Hematopoietic multipotent progenitor cell treated with erythropoietin and hydrocortisone succinate and interleukin-3 and kit ligand, for 8 days (in vitro differentiated cells): ENCODE data around the gene TULP1.
"Not testable (repeated sequence)": the region's sequence is repeated elsewhere in the genome, so short reads cannot be mapped to it uniquely, and the experiment has no call there.

Source experiments
- DNase-seq: peaks from one replicate; pipeline ENCODE4 v3.0.0-alpha.2; 2015

TULP1 gene

DNA sequence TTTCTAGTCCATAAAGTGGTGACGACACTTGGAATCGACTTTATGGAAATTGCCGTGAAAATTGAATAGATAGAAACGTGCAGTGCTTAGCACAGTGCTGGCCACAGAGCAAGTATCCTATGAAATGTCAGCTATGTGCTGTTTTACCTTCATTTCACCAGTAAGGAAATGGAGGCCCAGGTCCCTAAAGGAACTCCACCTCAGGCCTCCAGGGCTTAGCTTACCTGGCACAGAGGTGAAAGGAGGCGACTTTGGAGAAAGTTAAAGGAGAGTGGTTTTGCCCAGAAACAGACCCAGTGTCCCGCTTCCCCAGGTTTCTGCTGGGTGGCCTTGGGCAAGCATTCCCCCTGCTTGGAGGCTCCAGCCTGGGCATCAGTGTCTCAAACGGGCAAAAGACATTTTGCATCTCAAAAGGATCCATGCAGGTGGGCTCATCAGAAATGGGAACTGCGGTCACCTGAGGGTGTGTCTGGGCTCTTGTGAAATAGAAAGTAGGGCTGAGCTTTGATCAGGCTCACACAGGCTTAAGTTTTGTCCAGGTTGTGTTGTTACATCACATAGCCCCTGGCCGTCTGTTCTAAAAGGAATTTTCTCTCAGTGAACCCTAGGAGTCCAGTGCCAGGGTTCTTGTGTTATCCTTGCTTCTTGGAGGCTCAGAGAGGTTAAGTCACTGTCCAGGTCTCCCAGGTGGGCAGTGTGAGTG is 6.8 kb upstream of the TULP1 start:
- no peak for DNase-seq

DNA sequence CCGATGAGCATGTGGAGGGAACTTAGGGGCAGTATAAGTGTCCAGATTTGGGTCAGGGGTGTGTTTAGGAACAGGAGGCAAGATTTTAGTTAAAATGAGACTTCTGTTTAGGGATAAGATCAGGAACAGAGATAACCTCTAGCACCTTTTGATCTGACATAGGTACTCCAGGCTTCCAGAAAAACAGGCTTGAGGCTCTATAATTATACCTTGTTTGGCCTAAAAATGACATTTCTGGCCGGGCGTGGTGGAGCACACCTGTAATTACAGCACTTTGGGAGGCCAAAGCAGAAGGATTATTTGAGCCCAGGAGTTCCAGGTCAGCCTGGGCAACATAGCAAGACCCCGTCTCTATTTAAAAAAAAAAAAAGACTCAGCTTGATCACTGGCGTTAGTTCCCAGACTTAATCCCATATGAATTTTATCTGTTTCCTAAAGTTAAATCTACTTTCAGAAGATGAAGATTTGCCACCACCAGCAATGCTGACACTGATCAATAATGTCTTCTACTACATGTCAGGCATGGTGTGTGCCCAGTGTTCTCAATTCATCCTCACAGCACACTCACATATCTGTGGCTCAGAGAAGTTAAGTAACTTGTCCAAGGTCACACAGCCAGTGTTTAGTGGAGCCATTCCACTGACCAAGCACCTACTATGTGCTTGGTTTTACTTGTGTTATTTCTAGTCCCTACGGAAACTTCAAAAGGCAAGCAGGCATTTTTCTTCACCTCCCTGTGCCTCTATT is 6.0 kb upstream of the TULP1 start:
- DNase-seq: no peak

- DNase-seq: not testable (repeated sequence)
Measured at GRCh38 chr6:35517978-35518377, 5.3 kb upstream of the TULP1 start.

DNA sequence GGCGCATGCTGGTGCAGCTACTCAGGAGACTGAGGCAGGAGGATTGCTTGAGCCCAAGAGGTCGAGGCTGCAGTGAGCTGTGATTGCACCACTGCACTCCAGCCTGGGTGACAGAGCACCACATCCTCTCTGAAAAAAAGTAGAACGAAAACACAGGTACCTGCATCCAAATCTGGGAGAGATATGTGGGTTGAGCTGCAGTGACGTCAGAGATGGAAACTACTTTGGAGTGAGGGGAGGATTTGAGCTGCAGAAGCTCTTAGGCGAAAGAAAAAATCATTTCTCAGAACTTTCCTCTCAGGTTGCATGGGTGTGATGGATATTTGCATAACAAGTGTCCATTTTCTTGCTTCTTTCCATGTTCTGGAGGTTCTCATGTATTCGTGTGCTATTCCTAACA is 4.0 kb upstream of the TULP1 start:
- no peak for DNase-seq

- not testable (repeated sequence) for DNase-seq
Measured at GRCh38 chr6:35515939-35516338, 3.2 kb upstream of the TULP1 start.

- no peak for DNase-seq
Measured at GRCh38 chr6:35514587-35514986, 1.9 kb upstream of the TULP1 start.

- DNase-seq: no peak
Measured at GRCh38 chr6:35512006-35512405, 690 bp downstream of the TULP1 start.

DNA sequence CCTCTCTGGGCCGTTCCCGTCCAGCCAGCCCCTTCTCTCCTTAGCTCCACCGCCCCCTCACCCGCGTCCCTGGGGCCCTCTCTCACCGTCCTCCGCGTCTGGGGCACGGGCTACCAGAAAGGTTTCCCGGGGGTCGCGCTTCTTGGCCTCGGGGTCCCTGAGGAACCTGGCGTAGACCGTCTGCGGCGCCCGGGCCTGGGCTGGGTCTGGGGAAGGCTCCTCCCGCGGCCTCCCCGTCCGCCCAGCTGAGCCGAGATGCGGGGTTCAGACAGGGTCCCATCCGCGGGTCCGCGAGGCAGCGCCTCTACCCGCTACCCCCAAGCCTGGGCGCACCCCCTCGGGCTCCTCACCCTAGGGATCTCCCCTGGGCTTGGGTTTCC is 1.1 kb downstream of the TULP1 start:
- no peak for DNase-seq

GRCh38 chr6:35510916-35511561 is 1.7 kb downstream of the TULP1 start:
- peak; percentile 59 for DNase-seq

DNA sequence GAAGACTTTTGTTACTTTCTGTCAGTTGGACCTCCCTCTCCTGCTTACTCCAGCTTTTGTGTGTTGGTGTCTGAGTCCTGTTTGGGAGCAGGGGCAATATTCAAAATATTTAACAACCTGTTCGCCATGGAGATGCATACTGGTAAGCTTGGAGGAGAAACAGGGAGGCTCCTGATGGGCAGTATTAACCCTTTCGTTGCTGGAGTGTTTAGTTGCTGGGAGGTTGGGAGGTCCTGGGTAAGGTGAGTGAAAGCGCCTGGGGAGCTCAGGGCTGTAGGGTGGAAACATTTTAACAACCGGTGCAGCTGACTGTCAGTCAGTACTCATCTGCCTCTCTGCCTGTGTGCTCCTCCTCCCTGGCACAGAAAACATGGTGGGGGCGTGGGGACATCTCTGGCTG is 4.2 kb downstream of the TULP1 start:
- no peak for DNase-seq

DNA sequence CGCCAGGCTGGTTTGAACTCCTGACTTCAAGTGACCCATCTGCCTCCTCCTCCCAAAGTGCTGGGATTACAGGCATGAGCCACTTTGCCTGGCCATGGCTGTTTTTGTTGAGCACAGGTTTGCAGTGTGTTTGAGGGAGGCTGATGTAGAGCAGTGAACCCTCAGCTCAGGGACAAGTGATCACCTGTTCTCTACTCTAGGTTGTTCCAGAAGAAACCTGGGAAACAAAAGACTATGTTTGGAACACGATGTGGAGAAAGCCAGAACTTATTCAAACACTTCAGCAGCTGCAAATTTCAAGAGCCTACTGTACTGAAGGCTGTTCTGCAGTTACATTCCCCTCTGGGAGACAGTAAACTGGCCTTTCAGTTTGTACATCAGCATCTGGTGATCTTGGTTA is 4.7 kb downstream of the TULP1 start:
- DNase-seq: no peak

DNA sequence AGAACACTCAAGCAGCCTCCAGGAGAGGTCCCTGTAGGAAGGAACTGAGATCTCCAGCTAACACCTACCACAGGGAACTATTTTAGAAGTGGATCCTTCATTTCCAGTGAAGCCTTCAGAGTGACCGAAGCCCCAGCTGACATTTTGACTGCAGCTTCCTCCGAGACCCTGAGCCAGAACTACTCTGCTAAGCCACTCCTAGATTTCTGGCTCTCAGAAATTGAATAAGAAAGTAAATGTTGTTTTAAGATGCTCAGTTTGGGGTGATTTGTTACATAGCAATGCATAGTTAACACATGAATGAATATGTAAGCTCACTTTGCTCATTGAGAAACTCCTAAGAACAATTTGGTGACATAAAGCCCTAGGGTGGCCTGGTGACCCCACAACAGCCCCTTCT is 5.5 kb downstream of the TULP1 start:
- DNase-seq: no peak

DNA sequence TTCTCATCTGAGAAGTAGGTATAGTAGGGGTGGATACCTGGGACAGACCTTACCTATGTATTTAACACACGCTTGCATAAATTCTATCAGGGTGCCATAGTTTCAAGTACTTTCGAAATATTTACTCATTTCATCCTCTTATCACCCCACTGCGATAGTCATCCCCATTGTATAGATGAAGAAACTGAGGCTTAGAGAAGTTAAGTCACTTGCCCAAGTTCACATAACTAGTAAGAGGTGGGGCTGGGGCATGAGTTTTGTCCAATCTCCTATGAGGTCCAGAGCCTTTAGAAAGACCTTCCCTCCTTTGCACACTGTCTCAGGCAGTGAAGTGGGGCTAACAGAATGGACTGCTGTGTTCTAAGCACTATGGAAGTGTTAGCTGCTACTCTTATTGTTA is 6.2 kb downstream of the TULP1 start:
- DNase-seq: no peak

DNA sequence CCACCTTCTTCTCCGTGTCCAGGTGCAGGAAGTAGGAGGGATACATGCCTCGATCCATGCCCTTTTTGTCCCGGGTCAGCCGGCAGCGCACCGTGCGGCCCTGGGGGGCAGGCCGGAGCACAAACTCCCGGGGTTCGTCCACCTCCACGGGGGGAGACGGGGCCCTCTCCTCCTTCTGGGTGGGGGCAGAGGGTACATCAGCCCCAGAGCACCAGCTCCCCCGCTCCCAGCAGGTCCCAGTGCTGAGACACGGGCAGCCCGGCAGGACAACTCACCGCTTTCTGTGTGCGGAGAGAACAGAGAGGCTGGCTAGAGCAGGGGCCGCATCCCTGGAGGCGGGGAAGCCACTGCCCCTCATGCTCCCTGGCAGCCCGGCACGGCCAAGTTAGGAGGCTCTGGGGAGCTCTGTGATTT is 6.7 kb downstream of the TULP1 start:
- DNase-seq: no peak

DNA sequence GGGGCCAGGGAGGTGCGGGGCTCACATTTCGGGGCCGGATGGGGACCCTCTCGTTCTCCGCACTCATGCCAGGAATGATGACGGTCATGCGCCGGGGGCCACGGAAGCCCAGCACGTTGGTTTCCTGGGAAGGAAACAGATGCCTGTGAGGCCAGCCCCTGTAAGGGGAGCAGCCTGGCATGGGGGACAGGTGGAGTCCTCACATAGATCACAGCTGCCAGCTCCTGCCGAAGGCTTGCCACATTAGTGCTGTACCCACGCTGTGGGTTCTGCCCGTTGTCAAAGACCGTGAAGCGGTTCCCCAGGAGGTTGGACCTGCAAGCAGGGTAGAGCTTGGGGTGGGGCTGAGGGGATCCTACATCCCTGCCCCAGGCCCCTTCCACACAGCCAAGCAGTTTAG is 9.2 kb downstream of the TULP1 start:
- no peak for DNase-seq

DNA sequence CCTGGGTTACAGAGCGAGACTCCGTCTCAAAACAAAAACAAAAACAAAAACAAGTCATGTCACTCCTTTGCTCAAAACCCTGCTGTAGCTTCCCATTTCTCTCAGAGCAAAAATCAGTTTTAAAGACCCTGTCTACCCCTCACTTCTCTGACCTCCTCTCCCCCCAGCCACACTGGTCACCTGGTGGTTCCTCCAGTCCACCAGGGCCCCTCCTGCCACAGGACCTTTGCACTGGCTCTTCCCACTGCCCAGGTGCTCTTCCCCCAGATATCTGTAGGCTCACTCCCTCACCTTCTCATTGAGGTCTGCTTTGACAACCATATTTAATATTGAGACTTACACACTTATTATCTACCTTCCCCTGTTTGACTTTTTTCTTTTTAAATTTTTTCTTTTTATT is 10.9 kb downstream of the TULP1 start:
- no peak for DNase-seq

DNA sequence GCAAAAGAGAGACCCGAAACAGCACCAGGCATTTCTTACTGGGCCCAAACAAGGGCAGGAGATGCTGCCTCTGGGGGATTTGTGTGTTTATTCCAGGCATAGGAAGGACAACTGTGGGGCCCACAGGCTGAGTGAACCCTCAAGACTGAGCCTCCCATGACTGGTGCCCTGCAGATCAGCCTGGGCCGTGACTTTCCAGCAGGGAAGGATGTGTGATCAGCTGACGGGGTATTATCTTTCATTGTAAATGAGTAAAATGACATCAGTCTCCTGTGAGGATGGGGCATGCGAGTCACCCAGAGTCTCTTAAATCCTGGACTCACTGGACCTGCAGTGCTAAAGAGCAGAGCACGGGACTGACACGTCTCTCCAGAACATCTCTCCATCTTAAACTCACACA is 11.9 kb downstream of the TULP1 start:
- DNase-seq: no peak

DNA sequence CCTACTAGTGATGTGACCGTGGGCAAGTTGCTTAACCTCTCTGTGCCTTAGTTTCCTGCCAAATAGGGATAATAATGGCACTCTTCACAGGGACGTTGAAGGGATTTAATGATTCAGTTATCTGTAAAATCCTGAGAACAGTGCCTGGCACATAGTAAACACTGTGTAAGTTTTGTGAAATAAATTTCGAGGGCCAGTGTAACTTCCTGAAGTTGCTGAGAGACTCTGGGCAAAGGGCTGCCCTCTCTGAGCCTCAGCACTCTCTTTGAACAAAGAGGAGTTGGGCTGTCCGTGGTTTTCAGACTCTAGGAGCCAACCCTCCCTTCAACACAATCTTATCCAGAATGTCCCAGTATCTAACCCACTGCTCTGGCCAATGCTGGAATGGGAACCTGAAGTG is 13.3 kb downstream of the TULP1 start:
- no peak for DNase-seq

DNA sequence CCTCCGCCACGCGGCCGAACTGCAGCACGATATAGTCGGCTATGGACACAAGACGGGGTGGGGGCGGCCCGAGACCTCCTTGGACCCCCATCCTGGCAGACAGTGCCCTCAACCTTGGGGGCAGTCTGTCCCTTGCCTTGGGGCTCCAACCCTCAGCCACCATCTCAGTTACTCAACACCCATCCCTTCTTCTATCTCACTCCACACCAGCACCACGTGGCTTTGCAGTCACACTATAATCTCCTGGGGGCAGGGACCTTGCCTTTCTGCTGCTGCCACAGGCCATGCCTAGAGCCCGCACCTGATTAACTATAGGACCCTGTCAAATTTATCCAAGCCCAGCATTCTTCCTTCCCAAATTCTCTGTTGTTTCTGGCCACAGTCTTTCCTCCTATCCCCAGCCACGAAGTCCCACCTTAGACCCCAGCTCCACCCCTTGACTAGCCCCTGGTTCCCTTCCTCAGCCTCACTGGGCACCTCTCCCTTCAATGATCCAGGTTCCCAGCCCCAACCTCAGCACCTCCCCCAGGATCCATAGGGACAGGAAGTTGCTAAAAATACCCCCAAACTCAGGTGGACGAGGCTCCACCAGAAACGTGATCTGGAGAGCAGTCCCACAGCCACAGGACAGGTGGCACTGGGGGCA is 14.2 kb downstream of the TULP1 start:
- DNase-seq: peak; percentile 58

DNA sequence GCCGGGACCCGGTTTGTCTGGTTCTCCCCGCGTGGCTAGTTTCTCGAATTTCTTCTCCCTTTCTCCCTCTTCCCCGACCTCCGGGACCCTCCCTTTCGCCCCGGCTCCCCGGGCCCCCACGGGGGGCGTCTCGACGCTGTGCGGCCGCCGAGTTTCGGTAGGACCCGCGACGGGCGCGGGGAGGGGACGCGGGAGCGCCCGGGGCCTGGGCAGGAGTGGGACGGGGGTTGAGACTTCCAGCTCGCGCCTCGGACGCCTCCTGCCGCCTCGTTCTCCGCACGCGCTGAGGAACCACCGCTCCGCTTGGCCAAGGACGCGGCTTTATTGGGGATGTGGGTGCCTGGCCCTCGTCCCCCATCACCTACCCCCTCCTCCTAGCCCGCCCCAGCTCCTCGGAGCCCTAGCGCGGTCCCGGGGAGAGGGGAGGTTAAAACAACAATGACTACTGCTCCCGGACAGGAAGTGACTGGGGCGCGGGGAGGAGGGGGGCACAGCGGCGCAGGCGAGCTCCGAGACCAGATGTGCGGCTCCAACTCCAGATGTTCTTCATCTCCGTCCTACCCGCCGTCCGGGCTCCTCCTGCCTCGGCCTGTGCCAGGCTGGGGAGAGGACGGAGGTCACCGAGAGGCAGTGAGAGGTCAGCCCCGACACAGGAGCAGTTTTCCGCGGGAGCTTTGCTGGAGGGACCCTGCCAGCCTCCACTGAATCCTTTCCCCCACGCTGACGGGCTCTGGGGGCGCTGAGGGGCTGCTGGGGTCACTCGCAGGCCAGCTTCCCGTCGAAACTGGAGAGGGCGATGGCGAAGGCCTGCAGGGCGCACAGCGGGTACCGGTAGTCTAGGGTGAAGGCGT is 14.9 kb downstream of the TULP1 start:
- DNase-seq: no peak

DNA sequence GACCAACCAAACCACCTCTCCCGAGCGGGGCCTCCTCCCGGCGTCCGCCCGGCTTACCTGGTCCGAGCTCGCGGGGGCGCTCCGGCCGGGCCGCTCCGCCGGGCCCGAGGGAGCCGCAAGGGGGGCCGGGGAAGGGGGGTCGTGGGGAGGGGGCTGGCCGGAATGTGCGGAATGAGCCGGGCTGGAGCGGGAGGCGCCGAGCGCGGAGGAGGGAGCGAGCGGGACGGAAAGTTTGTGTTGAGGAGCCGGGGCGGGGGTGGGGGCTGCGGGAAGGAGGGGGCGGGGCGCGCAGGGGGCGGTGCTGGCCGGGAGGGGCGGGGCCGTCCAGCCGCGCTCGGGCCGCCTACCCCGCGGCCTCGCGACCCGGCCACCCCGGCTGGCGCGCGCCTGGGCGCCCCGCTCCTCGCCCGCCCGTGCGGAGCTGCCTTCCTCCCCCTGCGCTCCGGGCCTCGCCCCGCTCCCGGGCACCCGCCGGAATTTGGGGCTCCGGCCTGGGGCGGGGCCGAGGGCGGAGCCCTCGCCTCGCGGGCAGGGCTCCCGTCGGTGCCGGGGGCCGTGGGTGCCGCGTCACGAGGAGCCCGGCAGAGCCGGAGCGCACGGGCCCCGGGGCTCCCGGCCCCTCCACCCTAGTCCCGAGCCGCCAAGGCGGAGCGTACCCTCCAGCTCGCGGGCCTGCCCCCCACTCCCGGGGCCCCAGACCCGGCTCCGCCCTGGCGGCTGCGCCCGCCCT is 15.7 kb downstream of the TULP1 start, which contains the start of gene TEAD3:
TEAD3 (minus strand) TSS at position 239 of the 730 bp plus-strand sequence.
- peak; percentile 40 for DNase-seq
